HG02678 (cell line): ENCODE results near the gene ABCB9.
"Not testable (repeated sequence)": the region's sequence is repeated elsewhere in the genome, so short reads cannot be mapped to it uniquely, and the experiment has no call there.

Experiments used
- ATAC-seq: cut with Tn5 transposase; IDR thresholded peaks from one replicate; pipeline ENCODE4 v1.9.1; 2021; ENCODE audit warnings: mild to moderate bottlenecking, moderate library complexity; ENCODE audit not compliant: unreplicated experiment

The ABCB9 gene

DNA sequence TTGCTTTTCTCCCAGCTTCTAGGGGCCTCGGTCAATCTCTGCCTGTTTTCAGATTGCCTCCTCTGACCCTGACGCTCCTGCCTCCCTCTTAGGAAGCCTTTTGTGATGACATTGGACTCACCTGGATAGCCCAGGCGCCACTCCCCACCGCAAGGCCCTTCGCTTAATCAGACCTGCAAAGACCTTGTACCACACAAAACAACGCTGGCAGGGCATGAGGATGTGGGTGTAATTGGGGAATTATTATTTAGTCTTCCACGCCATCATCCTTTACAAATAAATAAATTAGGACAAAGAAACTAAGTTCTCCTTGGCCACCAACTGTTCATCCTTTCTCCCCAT lies 62.6 kb downstream of the ABCB9 start:
- ATAC-seq = no peak

DNA sequence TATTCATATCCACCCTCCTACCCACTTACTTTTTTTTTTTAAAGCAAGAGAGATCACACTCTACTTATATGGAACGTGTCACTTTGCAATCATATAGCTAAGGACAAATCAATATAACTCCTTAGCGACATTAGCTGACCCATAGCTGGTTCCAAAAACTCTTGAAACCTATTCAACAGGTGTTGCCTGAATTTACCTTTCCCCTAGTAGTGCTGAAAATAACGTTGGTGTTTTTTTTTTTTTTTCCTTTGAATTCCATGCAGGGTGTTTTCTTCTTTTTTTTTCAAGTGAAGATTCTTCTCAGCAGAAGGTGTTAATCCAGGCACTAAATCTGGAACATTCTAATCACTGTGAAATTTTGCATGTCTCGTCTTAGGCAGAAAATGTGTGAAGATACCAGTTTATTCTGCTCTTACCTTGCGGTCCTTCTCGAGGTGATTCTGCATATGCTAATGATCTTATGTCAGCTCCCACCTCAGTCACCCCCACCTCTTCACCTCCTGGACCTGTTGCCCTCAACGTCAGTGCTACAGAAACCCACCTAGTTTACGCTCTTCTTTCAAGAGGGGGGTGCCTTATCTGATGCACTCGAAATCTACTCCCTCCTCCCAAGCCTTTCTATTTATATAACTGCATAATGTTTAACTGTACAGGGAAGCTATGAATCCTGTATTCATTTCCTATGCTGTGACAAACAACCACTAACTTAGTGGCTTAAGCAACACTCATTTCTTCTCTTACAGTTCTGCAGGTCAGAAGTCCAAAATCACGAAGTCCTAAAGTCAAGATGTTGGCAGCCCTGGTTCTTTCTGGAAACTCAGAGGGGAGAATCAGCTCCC lies 63.2 kb downstream of the ABCB9 start:
- ATAC-seq = no peak

GRCh38 chr12:122899887-122900286 lies 66.4 kb downstream of the ABCB9 start:
- no peak for ATAC-seq

- no peak for ATAC-seq
Measured at GRCh38 chr12:122896662-122897061, 69.6 kb downstream of the ABCB9 start.

- peak; percentile 63 for ATAC-seq
Measured at GRCh38 chr12:122895704-122896636, 70.3 kb downstream of the ABCB9 start, which contains the start of gene VPS37B. Gene VPS37B, minus strand, starts transcription at chr12:122896124. Its CDS starts 62 bp downstream, at chr12:122896062.

DNA sequence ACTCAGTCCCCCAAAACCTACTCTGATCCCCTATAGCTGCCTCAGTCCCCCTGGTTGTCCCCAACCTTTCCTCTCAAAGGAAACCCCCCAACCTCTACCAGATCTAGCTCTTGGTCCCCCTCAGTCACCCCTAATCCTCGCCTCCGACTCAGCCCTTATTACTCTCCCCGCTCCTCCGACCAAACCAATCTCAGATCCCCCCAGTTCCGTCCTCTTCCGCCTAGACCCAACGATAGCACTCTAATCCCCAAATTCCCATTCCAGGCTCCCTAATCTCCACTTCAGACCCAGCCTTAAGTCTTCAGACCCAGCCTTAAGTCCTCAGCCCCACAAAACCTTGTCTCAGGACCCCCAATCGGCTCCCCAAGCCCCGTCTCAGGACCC lies 71.0 kb downstream of the ABCB9 start:
- ATAC-seq = no peak

DNA sequence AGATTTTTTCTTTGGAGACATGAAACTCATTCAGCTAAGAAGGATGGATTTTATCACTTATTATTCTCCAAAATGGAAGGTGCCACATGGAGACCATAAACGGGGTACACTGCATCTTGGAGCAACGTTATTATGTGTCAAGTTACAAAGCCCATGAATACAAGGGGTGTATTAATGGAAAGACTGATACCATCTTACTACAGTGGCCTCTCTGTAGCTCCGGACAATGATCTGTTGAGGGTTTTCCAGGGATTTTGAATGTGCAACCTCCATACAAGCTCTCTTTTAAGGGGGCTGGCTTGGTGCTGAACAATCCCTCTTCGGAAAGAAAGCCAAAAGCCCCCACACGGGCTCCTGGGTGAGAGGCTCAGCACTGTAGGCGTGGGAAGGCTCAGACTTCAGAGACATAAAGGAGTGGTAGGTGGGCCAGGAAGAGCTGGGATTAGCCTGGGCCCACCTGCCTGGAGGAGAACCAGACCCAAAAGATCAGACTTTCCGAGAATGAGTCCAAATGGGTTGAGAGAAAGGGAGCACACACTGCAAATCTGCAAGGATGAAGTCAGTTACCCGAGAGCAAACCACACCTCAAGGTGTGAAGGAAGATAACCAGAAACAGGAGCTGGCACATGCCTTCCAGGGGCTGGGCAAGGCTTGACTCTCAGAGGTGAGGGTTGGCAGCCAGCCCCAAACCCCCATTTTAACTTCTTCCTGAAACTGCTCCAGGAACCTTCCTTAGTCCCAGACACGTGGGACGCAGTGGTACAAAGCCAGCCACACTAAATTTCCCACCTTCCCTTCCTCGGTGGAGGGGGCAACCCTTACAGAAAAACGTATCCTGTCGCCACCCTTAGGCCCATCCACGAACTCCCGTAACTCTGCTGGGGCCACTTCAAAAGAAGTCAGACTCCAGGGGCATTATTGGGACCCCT lies 71.8 kb downstream of the ABCB9 start:
- ATAC-seq = no peak

- no peak for ATAC-seq
Measured at GRCh38 chr12:122893208-122894153, 72.8 kb downstream of the ABCB9 start.

- ATAC-seq = not testable (repeated sequence)
Measured at GRCh38 chr12:122892724-122893123, 73.5 kb downstream of the ABCB9 start.

GRCh38 chr12:122891661-122892525 lies 74.4 kb downstream of the ABCB9 start:
- no peak for ATAC-seq

- ATAC-seq = no peak
Measured at GRCh38 chr12:122889761-122890520, 76.3 kb downstream of the ABCB9 start.

DNA sequence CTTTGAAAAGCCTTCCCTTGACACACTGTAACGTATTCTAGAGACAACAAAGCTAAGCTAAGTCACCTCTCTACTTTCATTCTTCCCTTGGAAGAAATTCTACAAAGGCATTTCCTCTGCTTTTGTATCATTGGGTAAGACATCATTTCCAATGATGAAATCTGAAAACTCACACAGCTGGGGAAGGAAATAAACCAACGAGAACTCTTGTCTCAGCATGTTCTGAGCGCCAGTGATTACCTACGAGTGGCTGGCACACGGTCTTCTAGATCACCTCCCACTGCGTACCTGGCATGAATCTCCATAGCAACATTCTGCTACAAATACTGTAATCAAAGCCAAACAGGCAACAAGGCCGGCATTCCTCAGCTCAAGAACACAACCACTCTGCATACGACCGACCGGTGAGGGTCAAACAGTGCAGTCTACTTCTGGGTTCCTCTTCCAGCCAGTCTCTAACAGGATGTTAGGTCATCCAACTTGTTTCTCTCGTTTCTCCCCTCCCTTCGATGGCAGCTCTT lies 78.0 kb downstream of the ABCB9 start:
- no peak for ATAC-seq

GRCh38 chr12:122887819-122888212 lies 78.4 kb downstream of the ABCB9 start:
- peak; percentile 24 for ATAC-seq

DNA sequence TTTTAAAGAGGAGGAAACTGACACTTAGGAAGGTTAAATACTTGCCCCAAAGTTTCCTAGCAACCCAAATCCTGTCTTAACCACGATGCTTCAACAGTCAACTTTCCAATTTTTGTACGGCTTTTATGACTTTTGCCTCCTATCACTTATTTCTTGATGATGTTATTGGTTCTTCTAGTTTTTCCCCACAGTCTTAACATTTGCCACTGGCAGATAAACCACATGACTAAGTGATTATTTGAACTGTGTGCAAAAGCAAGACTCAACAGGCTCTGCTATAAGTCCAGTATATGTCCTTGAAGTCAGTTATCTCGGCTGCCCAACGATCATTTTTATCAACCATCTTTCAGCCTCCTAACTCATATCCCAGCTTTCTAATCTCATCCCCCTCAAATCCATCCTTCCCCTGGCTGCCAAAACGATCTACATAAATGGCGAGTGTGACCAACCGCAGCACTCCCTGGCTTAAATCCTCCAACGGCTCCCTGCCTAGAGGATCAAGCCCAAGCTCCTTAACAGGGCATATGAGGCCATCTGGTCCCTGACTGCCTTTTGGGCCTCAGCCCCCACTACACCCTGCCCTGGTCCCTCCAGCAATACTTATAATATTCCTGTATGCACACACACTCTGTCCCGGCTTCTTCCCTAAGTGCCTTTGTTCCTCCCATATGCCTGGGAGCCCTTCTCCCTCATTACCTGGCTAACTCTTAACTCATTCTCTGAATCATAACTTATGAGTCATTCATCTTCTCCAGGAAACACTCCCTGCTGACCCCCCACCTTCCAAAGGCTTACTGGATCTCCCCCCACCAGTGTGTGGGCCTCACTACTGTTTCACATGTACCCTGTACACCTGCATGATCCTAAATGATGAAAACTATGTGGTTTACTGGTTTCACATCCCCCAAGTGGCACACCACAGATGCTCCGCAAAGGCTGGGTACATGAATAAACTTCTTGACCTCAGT lies 79.1 kb downstream of the ABCB9 start:
- peak; percentile 79 for ATAC-seq

GRCh38 chr12:122886161-122886560 lies 80.1 kb downstream of the ABCB9 start:
- ATAC-seq = no peak

DNA sequence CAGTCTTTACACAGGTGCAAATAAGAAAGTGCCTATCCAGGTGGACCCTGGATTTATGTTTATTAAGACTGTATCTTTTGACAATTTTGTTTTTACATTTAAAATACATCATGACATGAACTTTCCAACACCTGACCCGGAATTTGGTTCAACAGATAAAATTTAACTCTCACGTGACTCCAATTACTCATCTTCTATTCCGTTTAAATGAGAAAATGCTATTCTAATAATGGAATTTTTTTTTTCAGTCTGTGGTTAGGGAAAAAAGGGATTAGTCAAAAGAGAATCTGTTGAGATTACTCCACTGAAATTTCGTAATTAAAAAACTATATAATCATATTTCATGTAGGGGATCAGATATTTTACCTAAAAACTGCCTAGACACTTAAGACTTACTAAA lies 81.4 kb downstream of the ABCB9 start:
- ATAC-seq = no peak
